Gastroesophageal sphincter (tissue), 4 donors: ENCODE results near the gene KCTD17. TPM values are rescaled to one million over a fixed set of nuclear protein-coding genes. Genes with fewer than 3 reads are reported as not detected.

ENCODE experiments used
- ATAC-seq: fragments of 150-250 bp; one replicate; pipeline ENCODE4 v1.9.1; 2016; ENCODE audit warnings: mild to moderate bottlenecking, moderate library complexity
- H3K27ac ChIP-seq, 4 donors: fragments of 200-600 bp; sonication (generic) in 3 of 4; 1 replicate in 3 of 4; 2 replicates in 1 of 4; pipeline ENCODE4 v1.5.1; 2016 to 2019
- H3K27me3 ChIP-seq: fragments of 200-600 bp; sonication (generic); one replicate; pipeline ENCODE4 v1.5.1; 2019
- H3K36me3 ChIP-seq, 2 donors: fragments of 200-600 bp; sonication (generic); one replicate each; pipeline ENCODE4 v1.5.1; 2019; ENCODE audit warnings: control low read depth in 1 of 2
- H3K4me1 ChIP-seq, 3 donors: fragments of 200-600 bp; sonication (generic); 1 replicate in 2 of 3; 2 replicates in 1 of 3; pipeline ENCODE4 v1.5.1; 2016 to 2019; ENCODE audit warnings: control low read depth in 2 of 3
- H3K4me3 ChIP-seq, 2 donors: fragments of 200-600 bp; sonication (generic); one replicate each; pipeline ENCODE4 v1.5.1; 2019; ENCODE audit warnings: mild to moderate bottlenecking in 1 of 2, moderate library complexity in 1 of 2
- H3K9me3 ChIP-seq, 3 donors: fragments of 200-600 bp; sonication (generic); one replicate each; pipeline ENCODE4 v1.5.1; 2017 to 2019; ENCODE audit warnings: control low read depth in 2 of 3
- EP300 ChIP-seq: sonication (generic); formaldehyde crosslinking; IDR thresholded peaks from one replicate; pipeline ENCODE4 v1.6.1; 2017; ENCODE audit warnings: antibody characterized with exemption, mild to moderate bottlenecking
- POLR2A ChIP-seq, 2 donors: fragments of 450-650 bp; IDR thresholded peaks; one replicate each; pipeline ENCODE4 v1.6.1; 2017; ENCODE audit warnings: antibody characterized with exemption in 2 of 2, mild to moderate bottlenecking in 2 of 2, moderate library complexity in 1 of 2
- POLR2AphosphoS5 ChIP-seq: sonication (generic); formaldehyde crosslinking; IDR thresholded peaks from one replicate; pipeline ENCODE4 v1.6.1; 2017; ENCODE audit warnings: antibody characterized with exemption
- WGBS, 2 donors: methylation state at CpG; one replicate each; pipeline ENCODE4 v1.1.5; 2018; ENCODE audit warnings: low coverage in 1 of 2; 5-methylcytosine and 5-hydroxymethylcytosine counted together
- total RNA-seq, 4 donors: library from RNA; depleted of rRNA; stranded (reverse); fragments of >200 nt; gene quantifications; one replicate each; pipeline ENCODE4 v1.1.0, GENCODE V29; 2016
- TF ChIP-seq, protein P1 (sequence below), 4 experiments: fragments of 200-600 bp in 2 of 4; fragments of 450-650 bp in 2 of 4; sonication (generic) in 1 of 4; IDR thresholded peaks; one replicate each; pipeline ENCODE4 v1.5.1; 2017 to 2019; ENCODE audit warnings: antibody characterized with exemption in 4 of 4, mild to moderate bottlenecking in 2 of 4, moderate library complexity in 2 of 4

The KCTD17 gene
- total RNA-seq, 4 donors from 2014 or later = 23.3 to 33.2 (median 29.3) TPM

DNA sequence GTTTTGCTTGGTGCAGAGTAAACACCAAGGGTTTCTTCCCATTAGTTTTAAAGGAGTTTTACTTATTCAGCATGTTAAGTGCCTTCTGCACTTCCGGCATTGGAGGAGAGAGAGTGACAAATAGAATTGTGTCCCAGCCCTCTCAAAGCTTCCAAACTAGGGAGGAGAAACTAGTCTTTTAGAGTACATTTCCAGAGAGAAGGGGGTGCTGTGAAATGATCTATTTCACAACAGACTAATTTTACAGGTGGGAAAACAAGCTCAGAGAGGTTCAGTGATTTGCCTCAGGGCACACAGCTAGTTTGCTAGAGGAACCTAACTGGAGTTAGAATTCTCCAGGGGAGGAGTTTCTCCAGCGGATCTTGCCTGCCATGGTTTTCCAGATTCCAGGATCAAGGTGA is 19.4 kb upstream of the KCTD17 start:
- 67 to 84% methylated on average over 1 to 2 of the region's 2 CpGs for WGBS, 2 donors
- no peak overlapping the region for H3K27ac ChIP-seq
- no peak overlapping the region for H3K4me3 ChIP-seq
- no peaks in the 10 kb centered on the region for H3K9me3 ChIP-seq
- H3K27me3 ChIP-seq = peaks cover 31% of the 10 kb centered on the region
- peaks cover 0 to 42% of the 10 kb centered on the region in 2 donors for H3K36me3 ChIP-seq
- ATAC-seq = no peak
- H3K4me1 ChIP-seq = no peaks in the 10 kb centered on the region
- TF ChIP-seq, protein P1, sequence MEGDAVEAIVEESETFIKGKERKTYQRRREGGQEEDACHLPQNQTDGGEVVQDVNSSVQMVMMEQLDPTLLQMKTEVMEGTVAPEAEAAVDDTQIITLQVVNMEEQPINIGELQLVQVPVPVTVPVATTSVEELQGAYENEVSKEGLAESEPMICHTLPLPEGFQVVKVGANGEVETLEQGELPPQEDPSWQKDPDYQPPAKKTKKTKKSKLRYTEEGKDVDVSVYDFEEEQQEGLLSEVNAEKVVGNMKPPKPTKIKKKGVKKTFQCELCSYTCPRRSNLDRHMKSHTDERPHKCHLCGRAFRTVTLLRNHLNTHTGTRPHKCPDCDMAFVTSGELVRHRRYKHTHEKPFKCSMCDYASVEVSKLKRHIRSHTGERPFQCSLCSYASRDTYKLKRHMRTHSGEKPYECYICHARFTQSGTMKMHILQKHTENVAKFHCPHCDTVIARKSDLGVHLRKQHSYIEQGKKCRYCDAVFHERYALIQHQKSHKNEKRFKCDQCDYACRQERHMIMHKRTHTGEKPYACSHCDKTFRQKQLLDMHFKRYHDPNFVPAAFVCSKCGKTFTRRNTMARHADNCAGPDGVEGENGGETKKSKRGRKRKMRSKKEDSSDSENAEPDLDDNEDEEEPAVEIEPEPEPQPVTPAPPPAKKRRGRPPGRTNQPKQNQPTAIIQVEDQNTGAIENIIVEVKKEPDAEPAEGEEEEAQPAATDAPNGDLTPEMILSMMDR (IDR thresholded peaks at IDR 0.05) = no peak
- no peak for TF ChIP-seq POLR2AphosphoS5
- no peak for TF ChIP-seq EP300
- no peak for TF ChIP-seq POLR2A (IDR thresholded peaks at IDR 0.05)

DNA sequence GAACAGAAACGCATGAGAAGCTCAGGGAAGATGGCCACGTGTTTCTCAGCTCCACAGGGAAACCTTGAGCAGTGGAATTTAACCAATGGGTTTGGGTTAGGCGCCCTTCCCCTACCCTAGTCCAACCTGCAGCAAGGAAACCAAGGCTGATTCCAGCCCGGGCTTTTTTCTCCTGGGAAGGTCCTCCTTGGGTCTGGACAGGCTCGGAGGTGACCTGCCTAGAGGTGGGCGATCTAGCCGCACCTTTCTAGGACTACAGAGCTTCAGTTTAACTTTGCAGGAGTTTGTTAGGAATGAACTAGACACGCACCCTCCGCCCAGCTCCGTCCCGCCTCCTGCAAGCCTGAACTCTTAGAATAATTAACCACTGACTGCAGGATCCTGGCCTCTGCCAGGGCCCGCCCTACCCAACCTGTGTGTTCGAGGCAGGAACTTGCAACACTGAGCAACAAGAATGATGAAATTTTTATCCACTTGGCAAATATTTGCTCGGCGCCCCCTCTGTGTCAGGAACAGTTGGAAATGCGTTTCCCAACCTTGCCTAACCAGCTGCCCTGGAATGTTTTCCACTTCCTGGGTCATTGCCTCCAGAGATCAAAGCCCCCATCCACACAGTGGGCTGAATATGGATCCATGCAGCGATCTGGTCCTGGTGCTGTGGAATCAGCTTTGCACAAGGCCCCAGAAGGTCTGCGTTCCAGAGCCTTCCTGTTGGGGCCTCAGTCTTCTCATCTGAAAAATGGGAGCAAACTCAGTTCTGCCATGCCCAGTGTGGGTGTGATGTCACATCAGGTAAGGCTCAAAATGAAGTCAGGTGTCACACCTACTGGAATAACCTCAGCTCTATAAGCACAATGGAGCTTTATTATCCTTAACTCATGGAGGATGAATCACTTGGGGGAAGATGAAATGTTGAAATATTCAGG is 18.7 kb upstream of the KCTD17 start:
- H3K4me1 ChIP-seq = no peaks in the 10 kb centered on the region
- no peak overlapping the region for H3K4me3 ChIP-seq
- ATAC-seq = peak; percentile 78
- WGBS, 2 donors = 60 to 74% methylated on average over 6 to 10 of the region's 18 CpGs
- no peak overlapping the region for H3K27ac ChIP-seq
- H3K9me3 ChIP-seq = no peaks in the 10 kb centered on the region
- peaks cover 0 to 36% of the 10 kb centered on the region in 2 donors for H3K36me3 ChIP-seq
- H3K27me3 ChIP-seq = peaks cover 38% of the 10 kb centered on the region
- TF ChIP-seq EP300 = no peak

DNA sequence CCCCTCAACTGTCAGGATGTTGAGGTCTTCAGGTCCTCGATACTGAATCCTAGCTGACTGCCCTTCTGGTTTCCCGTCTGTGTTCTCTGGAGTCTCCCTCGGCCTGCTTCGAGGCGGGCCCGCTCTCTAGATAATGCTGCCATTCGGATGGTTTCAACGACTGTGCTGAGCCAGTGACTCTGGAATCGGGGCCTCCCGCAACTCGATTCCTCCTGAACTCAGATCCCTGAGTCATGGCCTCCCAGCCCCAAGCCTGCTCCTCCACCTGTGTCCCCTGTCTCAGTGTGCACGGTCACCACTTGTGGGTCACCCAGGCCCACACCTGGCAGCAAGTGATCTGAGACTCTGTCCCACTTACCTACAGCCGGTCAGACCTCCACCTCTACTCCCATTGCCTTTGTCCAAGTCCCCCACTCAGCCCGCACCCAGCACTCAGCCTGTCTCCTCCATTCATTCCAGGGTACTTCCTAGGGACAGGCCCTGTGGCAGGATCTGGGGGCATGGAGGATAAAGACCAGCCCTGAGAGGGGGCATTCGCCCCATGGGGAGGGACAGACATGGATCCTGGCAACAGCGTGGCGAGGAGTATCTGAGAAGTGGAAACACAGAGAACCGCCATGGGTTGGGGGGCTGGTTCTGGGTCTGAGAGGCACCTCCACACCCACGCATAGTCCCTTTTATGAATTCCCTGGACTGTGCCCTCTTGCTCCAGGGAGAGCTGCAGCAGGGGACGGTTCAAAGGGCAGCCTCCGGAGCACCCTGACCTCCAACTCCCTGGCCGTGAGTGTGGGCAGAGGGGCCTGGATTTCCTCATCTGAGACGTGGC is 17.7 kb upstream of the KCTD17 start:
- Histone ChIP-seq H3K4me3 (no peak overlapping the region), H3K27ac (no peak overlapping the region), H3K27me3 (peaks cover 48% of the 10 kb centered on the region), H3K4me1 (no peaks in the 10 kb centered on the region), H3K36me3 (peaks cover 0 to 26% of the 10 kb centered on the region in 2 donors), H3K9me3 (no peaks in the 10 kb centered on the region)
- WGBS, 2 donors = 84 to 100% methylated on average over 4 to 15 of the region's 23 CpGs
- TF ChIP-seq POLR2AphosphoS5 = no peak
- ATAC-seq = no peak

DNA sequence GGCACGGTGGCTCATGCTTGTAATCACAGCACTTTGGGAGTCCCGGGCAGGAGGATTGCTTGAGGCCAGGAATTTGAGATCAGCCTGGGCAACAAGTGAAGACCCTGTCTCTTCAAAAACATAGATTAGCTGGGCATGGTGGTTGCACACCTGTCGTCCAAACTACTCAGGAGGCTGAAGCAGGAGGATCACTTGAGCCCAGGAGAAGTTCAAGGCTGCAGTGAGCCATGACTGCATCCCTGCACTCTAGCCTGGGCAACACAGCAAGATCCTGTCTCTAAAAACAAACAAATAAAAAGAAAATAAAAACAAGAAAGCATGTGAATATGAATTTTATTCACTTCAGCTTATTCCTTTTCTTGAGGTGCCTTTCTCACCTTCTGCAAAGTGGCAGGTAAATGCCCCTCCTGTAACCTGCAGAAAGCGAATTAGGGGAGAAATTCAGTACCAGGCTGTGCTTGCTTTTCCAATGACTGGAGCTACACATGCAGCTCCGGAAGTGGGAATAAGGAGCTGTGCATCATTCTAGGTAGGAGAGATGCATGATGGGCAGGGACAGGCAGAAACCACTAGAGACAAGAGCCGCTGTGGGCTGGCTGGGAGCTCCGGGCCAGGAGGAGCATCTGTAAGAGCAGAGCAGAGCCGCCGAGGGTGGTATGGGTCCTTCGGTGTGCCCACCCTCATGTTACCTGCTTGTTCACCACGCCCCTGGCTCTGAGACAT is 14.7 kb upstream of the KCTD17 start:
- H3K27ac ChIP-seq = no peak overlapping the region
- H3K4me1 ChIP-seq = no peaks in the 10 kb centered on the region
- no peak for TF ChIP-seq POLR2A (IDR thresholded peaks at IDR 0.05)
- TF ChIP-seq, protein P1 (IDR thresholded peaks at IDR 0.05) = no peak
- TF ChIP-seq POLR2AphosphoS5 = no peak
- no peaks in the 10 kb centered on the region for H3K9me3 ChIP-seq
- ATAC-seq = no peak
- H3K27me3 ChIP-seq = peaks cover 53% of the 10 kb centered on the region
- H3K36me3 ChIP-seq = no peaks in the 10 kb centered on the region
- WGBS, 2 donors = 75 to 83% methylated on average over 2 to 7 of the region's 11 CpGs
- no peak overlapping the region for H3K4me3 ChIP-seq

DNA sequence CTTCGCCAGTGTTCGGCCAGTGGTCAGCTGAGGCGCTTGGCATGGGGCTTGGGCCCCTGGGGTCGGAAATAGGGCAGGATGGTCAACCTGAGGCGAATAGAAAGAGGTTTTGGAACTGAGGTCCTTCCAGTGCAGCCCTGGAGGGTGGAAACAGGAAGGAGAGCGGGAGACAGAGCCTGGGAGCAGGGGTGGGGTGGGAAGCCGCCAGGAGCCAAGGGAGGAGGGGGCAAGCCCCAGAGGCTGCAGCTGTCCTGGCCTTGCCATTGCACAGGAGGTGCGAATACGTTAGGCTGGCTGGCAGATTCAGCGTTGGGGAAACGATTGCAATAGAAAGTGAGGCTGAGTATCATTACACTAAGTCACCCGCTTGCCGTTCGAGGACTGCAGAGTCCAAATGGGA is 13.9 kb upstream of the KCTD17 start:
- TF ChIP-seq POLR2AphosphoS5 (no peak), POLR2A (IDR thresholded peaks at IDR 0.05) (no peak), EP300 (no peak)
- Histone ChIP-seq H3K9me3 (no peaks in the 10 kb centered on the region), H3K4me3 (no peak overlapping the region), H3K36me3 (no peaks in the 10 kb centered on the region), H3K4me1 (no peaks in the 10 kb centered on the region), H3K27me3 (peaks cover 60% of the 10 kb centered on the region), H3K27ac (no peak overlapping the region)
- no peak for ATAC-seq
- WGBS, 2 donors = 37 to 50% methylated on average over 8 to 13 of the region's 14 CpGs

DNA sequence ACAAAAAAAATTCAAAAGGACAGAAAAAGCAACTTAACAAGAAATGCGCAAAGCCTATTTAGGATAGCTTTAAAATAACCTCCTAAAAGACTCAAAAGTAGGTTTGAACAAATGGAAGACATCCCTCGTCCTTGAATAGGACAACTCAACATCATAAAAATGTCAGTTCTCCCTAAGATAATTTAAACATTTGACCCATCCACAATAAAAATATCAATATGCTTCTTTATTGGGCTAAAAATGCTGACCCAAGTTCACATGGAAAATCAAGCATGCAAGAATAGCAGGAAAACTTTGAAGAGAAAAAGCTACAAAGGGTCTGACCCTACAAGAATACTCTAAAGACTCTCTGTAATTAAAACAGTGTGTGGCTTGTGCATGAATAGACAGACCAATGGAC is 12.1 kb upstream of the KCTD17 start:
- H3K4me1 ChIP-seq = no peaks in the 10 kb centered on the region
- no peak overlapping the region for H3K4me3 ChIP-seq
- WGBS, 2 donors = 76 to 89% methylated on average over 2 of the region's 2 CpGs
- H3K9me3 ChIP-seq = no peaks in the 10 kb centered on the region
- no peak for TF ChIP-seq EP300
- TF ChIP-seq, protein P1 (IDR thresholded peaks at IDR 0.05) = no peak
- TF ChIP-seq POLR2A (IDR thresholded peaks at IDR 0.05) = no peak
- no peak for TF ChIP-seq POLR2AphosphoS5
- no peaks in the 10 kb centered on the region for H3K36me3 ChIP-seq
- H3K27ac ChIP-seq = no peak overlapping the region
- peaks cover 68% of the 10 kb centered on the region for H3K27me3 ChIP-seq
- no peak for ATAC-seq
